ENCODE results near the gene SSR1. TPM values are rescaled to one million over a fixed set of nuclear protein-coding genes. Genes with fewer than 3 reads are reported as not detected.
"Not testable (repeated sequence)": the region's sequence is repeated elsewhere in the genome, so short reads cannot be mapped to it uniquely, and the experiment has no call there.

SSR1 gene
- polyA plus RNA-seq (ENCODE audit: insufficient read length in 4 of 4) = 100 to 1,000 TPM; 112 to 137 (median 129) TPM

DNA sequence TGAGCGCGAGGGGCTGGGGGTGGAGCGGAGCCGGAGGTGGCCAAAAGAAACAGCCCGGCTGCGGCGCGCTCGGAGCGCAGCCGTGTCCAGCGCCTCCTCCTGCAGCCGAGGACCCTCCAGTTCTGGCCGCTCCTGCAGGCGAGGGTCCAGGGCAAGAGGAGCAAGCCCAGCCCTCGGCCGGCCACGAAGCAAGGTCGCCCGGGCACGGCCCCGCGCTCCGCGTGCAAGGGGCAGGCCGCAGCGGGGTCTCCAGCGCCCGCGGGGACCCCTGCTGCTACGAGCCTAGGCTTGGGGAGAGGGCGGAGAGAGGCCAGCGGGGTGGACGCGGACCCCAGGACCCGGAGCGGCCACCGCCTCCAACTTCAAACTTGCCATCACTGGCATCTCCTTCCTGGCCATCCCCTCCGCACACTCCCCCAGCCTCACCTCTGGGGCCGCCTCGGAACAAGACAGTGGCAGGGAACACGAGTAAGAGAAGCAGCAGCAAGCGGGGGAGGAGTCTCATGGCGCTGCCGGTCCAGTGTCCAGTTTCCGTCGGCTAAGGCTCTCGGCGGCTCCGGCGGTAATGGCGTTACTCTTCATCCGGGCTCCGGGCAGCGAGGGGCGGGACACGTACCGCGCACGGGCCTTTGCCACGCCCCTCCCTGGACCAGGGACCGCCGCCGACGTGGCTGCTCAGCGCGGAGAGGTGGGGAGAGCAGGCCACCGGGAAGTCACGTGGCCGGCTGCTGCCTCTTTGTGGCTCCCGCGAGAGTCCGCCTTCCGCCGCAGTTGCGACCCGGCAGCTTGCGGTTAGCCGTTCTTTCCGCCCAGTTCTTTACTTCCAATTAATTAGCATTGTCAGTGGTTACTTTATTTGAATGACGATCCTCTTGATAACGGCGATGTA lies at the start of gene SSR1:
Gene SSR1, minus strand, starts transcription at position 584 of the 889 bp plus-strand sequence. Its CDS starts 79 bp downstream, at position 505.
- peak; percentile 81 to 93 (median 89) for DNase-seq (ENCODE audit: low read depth in 4 of 4, low spot score in 2 of 4)

DNA sequence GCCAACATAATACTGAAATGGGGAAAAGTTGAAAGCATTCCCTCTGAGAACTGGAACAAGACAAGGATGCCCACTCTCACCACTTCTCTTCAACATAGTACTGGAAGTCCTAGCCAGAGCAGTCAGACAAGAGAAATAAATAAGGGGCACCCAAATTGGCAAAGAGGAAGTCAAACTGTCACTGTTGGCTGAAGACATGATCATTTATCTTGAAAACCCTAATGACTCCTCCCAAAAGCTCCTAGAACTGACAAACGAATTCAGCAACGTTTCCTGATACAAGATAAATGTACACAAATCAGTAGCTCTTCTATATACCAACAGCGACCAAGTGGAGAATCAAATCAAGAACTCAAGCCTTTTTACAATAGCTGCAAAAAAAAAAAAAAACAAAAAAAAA lies 38.9 kb upstream of the SSR1 start:
- DNase-seq (ENCODE audit: low read depth in 4 of 4, low spot score in 2 of 4) = not testable (repeated sequence)

DNA sequence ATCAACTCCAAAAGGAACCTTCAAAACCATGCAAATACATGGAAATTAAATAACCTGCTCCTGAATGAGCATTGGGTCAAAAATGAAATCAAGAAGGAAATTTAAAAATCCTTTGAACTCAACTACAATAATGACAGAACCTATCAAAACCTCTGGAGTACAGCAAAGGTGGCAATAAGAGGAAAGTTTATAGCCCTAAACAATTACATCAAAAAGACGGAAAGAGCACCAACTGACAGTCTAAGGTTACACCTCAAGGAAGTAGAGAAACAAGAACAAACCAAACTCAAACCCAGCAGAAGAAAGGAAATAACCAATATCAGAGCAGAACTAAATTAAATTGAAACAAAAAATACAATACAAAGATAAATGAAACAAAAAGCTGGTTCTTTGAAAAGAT lies 37.6 kb upstream of the SSR1 start:
- DNase-seq (ENCODE audit: low read depth in 4 of 4, low spot score in 2 of 4) = not testable (repeated sequence)

DNA sequence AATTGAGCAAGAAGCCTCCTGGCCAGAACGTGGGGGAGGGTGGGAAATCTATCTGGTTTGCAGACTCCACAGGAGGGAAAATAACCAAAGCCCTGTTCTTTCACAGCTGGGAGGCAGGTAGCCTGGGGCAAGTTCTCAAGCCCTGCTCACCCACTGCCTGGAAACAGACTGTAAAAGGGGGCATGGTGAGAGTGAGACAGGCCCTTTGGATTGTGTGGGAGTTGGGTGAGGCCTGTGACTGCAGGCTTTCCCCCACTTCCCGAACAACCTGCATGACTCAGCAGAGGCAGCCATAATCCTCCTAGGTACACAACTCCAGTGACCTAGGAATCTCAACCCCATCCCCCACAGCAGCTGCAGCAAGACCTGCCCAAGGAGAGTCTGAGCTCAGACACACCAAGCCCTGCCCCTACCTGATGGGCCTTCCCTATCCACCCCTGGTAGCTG lies 34.6 kb upstream of the SSR1 start:
- not testable (repeated sequence) for DNase-seq (ENCODE audit: low read depth in 4 of 4, low spot score in 2 of 4)

DNA sequence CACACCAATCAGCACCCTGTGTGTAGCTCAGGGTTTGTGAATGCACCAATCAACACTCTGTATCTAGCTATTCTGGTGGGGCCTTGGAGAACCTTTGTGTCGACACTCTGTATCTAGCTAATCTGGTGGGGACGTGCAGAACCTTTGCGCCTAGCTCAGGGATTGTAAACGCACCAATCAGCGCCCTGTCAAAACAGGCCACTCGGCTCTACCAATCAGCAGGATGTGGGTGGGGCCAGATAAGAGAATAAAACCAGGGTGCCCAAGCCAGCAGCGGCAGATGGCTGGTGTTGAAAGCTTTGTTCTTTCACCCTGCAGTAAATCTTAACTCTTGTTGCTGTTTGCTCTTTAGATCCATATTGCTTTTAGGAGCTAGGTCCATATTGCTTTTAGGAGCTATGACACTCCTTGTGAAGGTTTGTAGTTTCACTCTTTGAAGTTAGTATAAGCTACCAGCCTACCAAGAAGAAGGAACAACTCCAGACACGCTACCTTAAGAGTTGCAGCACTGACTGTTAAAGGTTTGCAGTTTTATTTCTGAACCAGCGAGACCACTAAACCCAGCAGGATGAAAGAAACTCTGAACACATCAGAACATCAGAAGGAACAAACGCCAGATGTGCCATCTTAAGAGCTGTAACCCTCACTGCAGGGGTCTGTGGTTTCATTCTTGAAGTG lies 31.9 kb upstream of the SSR1 start:
- not testable (repeated sequence) for DNase-seq (ENCODE audit: low read depth in 4 of 4, low spot score in 2 of 4)

DNA sequence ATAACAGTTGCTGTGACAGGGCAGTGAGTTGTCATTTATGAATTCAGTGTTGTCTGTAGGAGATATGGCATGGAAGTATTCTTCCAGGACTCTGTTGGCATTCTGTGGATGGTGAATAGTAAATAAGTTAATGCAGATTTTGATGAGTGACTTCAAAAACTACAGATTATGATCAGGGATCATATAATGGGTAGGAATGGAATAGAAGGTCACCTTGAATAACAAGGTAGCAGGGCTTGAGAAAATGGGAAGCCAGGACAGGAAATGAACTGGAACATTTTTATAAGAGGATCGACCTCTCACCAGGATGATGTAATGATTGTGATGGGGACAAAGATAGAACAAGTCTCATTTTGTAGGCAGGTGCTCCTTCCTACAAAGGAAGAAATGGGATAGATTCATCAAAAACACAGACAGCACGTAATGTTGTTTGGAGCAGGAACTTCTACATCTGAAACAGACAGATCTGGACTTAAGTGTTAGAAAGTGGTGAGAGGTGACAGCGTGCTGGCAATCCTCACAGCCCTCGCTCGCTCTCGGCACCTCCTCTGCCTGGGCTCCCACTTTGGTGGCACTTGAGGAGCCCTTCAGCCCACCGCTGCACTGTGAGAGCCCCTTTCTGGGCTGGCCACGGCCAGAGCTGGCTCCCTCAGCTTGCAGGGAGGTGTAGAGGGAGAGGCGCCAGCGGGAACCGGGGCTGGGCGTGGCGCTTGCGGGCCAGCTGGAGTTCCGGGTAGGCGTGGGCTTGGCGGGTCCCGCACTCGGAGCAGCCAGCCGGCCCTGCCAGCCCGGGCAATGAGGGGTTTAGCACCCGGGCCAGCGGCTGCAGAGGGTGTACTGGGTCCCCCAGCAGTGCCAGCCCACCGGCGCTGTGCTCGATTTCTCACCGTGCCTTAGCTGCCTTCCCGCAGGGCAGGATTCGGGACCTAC lies 30.8 kb upstream of the SSR1 start:
- no peak for DNase-seq (ENCODE audit: low read depth in 4 of 4, low spot score in 2 of 4)

DNA sequence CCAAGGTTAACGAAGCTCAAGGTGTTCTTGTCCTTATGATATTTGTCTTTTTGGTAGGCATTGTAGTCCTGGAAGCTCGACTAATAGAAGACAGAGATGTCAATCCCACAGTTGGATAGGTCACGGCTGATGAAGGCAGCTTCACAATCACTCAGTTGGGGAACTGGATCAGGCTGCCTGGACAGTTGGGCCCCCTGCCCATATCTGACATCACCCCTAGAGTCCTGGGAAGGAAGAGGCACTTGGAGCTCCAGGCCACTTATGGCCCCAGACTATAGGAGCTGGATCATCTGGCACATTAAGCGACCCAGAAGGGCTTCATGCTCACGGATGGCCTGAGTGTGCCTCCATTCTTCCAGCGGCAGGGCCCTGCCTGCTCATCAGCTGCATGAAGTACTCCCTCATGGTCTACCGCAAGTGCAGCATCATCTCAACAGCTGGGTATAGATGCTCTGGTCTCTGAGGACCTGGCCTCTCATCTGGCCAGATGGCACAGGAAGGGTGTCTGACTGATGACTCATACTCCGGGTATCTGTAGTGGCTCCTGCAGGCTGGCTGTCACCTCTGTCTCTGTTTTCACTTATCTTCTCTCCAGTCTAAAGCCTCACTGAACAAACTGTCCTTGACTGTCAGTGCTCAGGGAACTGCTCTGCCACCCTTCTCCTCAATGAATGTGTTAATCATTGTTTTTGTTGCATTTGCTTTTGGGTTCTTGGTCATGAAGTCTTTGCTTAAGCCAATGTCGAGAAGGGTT lies 29.2 kb upstream of the SSR1 start:
- no peak for DNase-seq (ENCODE audit: low read depth in 4 of 4, low spot score in 2 of 4)

DNA sequence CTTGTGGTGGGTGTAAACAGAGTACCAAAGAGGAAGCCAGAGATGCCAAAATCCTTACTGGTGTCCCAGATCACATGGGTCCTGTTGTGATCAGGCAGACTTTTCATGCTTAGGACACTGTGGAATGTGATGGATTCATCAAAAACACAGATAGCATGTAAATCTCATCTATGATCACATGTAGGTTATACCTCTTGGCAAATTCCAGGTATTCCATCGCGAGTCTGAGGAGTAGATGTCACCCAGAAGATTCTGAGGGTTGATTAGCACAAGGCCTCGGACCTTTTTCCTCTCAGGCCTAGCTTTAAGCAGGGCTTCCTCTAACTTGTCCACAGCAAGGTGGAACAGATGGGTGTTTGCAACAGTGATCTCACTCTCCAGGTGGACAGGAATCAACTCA lies 28.3 kb upstream of the SSR1 start:
- no peak for DNase-seq (ENCODE audit: low read depth in 4 of 4, low spot score in 2 of 4)

DNA sequence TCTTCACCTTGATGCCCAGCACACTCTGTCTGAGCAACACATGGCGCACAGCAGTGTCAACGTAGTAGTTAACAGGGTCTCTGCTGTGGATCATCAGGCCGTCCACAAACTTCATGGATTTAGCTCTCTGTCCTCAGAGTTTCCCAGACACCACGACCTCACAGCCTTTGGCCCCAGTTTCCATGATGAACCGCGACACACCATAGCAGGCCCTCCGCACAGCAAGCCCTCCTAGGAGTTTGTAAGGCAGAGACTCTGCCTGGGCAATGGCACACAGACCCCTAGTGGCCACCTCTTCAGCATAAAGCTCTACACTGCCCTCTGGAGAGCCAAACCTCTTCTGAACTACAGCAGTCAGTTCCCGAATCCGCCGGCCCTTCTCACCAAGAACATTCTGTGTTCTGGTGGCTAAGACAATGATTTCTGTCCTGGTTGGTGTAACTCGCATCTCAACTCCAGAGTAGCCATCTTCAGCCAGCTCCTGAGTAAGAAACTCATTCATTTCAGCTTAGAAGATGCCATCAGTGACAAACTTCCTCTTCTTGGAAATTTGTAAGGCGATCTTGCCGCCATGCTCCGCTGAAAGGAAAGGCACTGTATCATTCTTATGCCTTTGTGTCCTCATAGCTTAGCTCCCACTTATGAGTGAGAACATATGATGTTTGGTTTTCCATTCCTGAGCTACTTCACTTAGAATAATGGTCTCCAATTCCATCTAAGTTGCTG lies 26.2 kb upstream of the SSR1 start:
- DNase-seq (ENCODE audit: low read depth in 4 of 4, low spot score in 2 of 4) = not testable (repeated sequence)

DNA sequence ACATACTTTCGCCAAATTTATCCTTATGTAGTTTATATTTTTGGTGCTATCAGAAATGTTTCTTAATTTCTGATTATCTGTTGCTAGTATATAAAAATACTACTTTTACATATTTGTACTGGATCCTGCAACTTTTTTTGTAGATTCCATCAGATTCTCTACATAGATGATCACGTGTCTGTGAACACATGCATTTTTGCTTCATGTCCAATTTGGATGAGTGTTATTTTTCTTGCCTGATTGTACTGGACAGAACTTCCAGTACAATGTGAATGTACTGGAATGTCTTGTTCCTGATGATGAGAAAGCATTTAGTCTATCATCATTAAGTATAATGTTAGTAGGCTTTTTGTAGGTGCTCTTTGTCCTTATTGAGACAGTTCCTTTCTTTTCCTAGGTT lies 25.0 kb upstream of the SSR1 start:
- DNase-seq (ENCODE audit: low read depth in 4 of 4, low spot score in 2 of 4) = no peak

DNA sequence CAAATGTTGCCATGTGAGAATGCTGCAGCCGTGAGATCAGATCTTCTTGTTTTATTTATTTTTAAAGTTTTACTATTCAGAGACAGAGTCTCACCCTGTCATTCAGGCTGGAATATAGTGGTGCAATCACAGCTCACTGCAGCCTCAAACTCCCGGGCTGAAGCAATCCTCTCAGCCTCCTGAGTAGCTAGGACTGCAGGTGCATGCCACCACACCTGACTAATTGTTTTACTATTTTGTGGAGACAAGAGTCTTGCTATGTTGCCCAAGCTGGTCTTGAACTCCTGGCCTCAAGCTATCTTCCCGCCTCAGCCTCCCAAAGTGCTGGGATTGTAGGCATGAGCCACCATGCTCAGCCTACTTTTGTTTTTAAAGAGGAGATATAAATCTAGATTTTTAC lies 22.5 kb upstream of the SSR1 start:
- no peak for DNase-seq (ENCODE audit: low read depth in 4 of 4, low spot score in 2 of 4)

DNA sequence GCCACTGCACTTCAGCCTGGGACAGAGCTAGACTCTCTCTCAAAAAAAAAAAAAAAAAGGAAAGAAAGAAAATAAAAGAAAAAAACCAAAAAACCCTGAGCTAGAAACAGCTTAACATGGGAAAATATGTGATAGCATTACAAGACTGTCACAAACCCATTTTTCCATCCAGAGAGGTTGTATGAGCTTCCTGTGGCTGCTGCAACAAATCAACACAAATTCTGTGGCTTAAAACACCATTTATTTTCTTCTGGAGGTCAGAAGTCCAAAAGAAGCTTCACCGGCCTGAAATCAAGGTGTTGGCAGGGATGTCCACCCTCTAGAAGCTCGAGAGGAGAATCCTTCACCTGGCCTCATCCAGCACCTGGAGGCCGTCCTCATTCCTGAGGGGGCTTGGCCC lies 21.7 kb upstream of the SSR1 start:
- no peak for DNase-seq (ENCODE audit: low read depth in 4 of 4, low spot score in 2 of 4)

DNA sequence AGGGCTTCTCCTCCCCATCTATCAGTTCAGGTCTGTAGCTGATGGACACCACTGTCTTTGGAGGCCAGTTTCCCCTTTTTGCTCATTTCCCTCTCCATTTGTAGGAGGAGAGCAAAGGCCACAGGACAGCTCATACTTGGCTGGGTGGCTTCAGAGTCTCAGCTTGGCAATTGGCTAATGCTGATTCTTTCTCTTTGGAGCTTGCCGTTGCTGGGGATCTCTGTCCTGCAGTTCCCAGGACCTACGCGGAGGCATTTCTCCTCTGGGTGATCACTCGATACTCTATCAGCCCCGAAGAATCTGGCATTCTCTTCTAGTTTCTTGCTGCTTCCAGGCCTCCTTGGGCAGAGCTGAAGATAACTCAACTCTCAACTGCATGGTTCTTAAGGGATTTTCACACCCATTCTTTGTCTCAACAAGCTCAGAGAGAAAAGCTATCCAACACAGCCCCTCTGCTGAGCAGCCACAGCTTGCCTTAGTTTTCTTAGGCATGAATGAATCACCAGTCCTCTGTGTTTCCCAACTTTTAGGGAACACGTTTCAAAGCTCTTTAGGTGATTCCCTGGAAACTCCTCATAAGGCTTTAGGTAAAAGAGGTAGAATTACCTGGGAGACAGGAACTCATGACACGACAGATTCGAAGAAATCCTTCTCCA lies 19.2 kb upstream of the SSR1 start:
- no peak for DNase-seq (ENCODE audit: low read depth in 4 of 4, low spot score in 2 of 4)

DNA sequence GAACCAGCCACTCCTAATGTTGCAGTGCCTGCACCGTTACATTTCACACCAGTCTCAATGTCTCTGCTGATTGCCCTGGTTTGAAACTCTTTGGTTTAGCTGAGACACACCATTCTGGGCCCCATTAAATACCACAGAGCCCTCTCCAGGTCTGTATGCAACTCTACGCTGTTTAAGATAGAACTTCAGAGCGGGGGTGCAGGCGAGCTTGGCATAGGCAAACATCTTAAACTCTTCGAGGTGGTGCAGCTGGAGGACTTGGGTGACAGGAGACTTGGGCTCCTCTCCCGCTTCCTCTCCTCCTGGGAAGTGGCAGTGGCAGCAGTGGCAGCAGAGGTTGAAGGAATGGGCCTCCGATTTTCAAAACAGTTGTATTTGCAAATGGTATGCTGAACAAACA lies 18.5 kb upstream of the SSR1 start:
- DNase-seq (ENCODE audit: low read depth in 4 of 4, low spot score in 2 of 4) = no peak

DNA sequence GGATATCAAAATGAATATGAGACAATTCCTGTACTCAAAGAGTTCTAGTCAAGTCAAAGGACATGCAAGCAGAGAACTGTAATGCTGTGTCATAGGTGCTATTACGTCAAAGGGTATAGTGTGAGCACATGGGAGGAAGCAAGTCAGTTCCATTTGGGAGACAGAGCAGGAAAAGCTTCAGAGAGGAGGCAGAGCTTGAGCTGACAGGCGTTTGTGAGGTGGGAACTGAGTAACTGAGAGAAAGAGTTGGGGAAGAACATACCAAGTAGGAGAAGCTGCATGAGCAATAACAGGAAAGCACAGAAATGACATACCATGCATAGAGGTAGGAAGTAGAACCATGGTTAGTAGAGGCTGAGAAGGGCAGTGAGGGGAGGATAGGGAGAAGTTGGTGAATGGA lies 15.2 kb upstream of the SSR1 start:
- DNase-seq (ENCODE audit: low read depth in 4 of 4, low spot score in 2 of 4) = no peak

DNA sequence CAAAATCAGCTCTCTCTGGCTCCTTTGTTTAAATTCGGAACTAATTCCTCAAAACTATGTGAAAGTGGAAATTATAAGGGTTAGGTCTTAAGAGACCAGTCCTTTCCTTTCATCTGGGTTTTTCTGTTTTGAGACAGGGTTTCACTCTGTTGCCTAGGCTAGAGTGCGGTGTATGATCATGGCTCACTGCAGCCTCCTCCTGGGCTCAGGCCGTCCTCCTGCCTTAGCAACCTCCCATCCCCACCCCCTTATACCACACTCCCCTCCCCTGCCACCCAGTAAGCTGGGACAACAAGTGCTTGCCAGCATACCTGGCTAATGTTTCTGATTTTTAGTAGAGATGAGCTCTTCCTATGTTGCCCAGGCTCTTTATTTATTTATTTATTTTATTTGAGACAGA lies 12.8 kb upstream of the SSR1 start:
- DNase-seq (ENCODE audit: low read depth in 4 of 4, low spot score in 2 of 4) = no peak

DNA sequence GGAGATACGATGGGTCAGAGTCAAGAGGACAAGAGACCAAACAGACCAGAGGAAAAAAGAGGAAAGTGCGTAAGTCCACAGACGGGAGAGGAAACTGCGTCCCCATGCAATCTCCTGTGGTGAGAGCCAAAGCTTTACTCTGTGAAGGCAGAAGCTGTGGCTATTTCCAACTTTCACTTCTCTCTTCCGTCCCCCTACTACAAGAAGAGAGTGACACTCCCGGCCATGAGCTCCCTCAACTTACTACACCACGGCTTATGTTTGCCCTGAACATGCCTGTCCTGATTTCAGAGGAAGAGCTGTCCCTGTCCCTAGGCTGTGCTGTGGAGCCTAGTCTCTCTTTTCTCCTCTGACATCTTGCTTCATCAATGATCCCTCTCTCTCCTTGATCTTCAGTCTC lies 11.5 kb upstream of the SSR1 start:
- no peak for DNase-seq (ENCODE audit: low read depth in 4 of 4, low spot score in 2 of 4)

DNA sequence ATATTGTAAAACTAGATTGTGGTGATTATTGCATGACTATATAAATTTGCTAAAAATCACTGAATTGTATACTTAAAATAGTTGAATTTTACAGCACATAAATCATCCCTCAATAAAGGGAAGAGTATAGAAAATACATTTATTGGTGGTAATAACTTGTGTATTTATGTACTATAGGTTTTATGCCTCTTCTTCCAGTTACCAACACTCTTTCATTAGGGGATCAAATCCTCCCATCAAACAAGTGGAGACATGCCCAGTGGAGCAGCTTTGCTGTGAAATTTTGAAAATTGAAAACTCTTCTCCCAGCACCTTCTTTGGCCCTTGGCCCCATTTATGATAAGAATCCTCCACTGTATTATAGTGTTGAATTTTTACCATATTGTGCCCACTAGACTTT lies 10.1 kb upstream of the SSR1 start:
- no peak for DNase-seq (ENCODE audit: low read depth in 4 of 4, low spot score in 2 of 4)

DNA sequence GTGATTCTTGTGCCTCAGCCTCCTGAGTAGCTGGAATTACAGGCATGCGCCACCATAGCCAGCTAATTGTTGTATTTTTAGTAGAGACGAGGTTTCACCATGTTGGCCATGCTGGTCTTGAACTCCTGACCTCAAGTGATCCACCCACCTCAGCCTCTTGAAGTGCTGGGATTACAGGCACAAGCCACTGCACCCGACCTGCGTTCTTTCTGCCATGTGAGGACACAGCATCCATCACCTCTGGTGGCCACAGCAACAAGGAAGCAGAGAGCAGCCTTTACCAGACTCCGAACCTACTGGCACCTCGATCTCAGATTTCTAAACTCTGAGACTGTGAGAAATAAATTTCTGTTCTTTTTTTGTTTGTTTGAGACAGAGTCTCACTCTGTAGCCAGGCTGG lies 8.9 kb upstream of the SSR1 start:
- not testable (repeated sequence) for DNase-seq (ENCODE audit: low read depth in 4 of 4, low spot score in 2 of 4)
